Cardiac muscle cell (in vitro differentiated cells and primary cell): ENCODE results near the gene TTC21B. TPM values are rescaled to one million over a fixed set of nuclear protein-coding genes. Genes with fewer than 3 reads are reported as not detected.

Source experiments
- DNase-seq, 2 donors: peaks; one replicate each; pipeline versions ENCODE4 v3.0.0 to v3.0.0-alpha.2; 2010 to 2017; ENCODE audit warnings: low read depth in 1 of 2, low spot score in 1 of 2
- H3K27ac ChIP-seq: fragments of 200-600 bp; sonication (generic); 2 replicates; pipeline ENCODE4 v1.5.1; 2016
- H3K27me3 ChIP-seq: fragments of 200-600 bp; sonication (generic); 2 replicates; pipeline ENCODE4 v1.6.0; 2016; ENCODE audit warnings: control low read depth
- H3K36me3 ChIP-seq: fragments of 200-600 bp; sonication (generic); 2 replicates; pipeline ENCODE4 v1.5.1; 2016; ENCODE audit warnings: control low read depth
- H3K4me1 ChIP-seq: fragments of 200-600 bp; sonication (generic); 2 replicates; pipeline ENCODE4 v1.8.1; 2017; ENCODE audit warnings: low read depth, mild to moderate bottlenecking, mixed run types
- H3K4me3 ChIP-seq: fragments of 200-600 bp; sonication (generic); 2 replicates; pipeline ENCODE4 v1.5.1; 2016; ENCODE audit warnings: mild to moderate bottlenecking
- H3K9me3 ChIP-seq: fragments of 200-600 bp; sonication (generic); 2 replicates; pipeline ENCODE4 v1.5.1; 2017; ENCODE audit warnings: low read depth, mild to moderate bottlenecking, control low read depth
- CTCF ChIP-seq: IDR thresholded peaks from 2 replicates; pipeline ENCODE4 v1.5.1; 2012; ENCODE audit warnings: low read depth, mild to moderate bottlenecking, low read length
- polyA plus RNA-seq: library from polyadenylated mRNA; unstranded; fragments of >200 nt; fragmentation: Nextera tagmentation; extraction: Ambion mirVana; gene quantifications from 2 replicates; pipeline ENCODE4 v1.2.1, GENCODE V29; 2016
- total RNA-seq: library from RNA; depleted of rRNA; stranded (reverse); fragments of >200 nt; gene quantifications from 2 replicates; pipeline ENCODE4 v1.2.3, GENCODE V29; 2016

TTC21B gene
- total and polyA plus RNA-seq, 2 experiments from 2014 or later = 14.0 to 30.1 TPM

- TF ChIP-seq CTCF = no peak
- no peak for DNase-seq
- Histone ChIP-seq H3K27me3 (no peaks in the 10 kb centered on the region), H3K4me1 (no peaks in the 10 kb centered on the region), H3K4me3 (no peak overlapping the region), H3K36me3 (no peaks in the 10 kb centered on the region), H3K27ac (no peak overlapping the region), H3K9me3 (no peaks in the 10 kb centered on the region)
Measured at GRCh38 chr2:165852394-165852793, 101.2 kb downstream of the TTC21B start.

DNA sequence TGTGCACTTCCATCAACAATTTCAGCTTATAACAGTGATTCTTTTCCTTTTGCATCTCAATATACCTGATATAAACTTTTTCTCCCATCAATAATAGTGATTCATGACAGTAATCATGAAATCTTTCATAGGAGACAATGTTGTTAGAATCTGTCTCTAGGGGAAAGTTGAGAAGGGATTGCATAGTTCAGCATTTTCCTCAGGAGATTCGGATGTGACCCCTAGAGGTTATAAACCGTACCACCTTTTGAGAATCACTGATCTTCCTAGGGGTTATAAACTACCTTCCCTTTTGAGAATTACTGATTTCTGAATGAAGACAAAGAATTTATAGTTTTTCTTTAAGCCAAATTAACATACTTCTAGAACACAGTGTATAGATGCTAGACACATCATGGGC lies 106.6 kb downstream of the TTC21B start:
- Histone ChIP-seq H3K4me3 (no peak overlapping the region), H3K9me3 (no peaks in the 10 kb centered on the region), H3K27ac (no peak overlapping the region), H3K27me3 (no peaks in the 10 kb centered on the region), H3K4me1 (no peaks in the 10 kb centered on the region), H3K36me3 (no peaks in the 10 kb centered on the region)
- no peak for TF ChIP-seq CTCF
- no peak for DNase-seq

DNA sequence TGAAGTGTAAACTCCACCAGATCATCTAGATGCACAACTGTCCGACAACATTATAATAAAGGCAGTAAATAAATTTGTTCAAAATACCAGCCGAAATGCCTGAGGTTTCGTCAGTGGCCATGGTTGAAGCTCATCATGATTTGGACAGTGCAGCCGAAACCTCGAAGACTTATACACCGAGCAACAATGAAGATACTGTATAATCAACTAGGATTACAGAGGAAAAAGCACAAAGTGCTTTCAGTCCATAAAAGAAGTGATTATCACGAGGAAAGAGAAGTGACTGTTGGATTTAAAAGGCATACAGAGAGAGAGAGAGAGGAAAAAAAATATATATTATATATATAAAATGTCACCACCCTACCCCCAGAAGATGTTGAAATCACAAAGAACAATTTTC lies 107.5 kb downstream of the TTC21B start:
- Histone ChIP-seq H3K9me3 (no peaks in the 10 kb centered on the region), H3K36me3 (no peaks in the 10 kb centered on the region), H3K27ac (no peak overlapping the region), H3K4me3 (no peak overlapping the region), H3K4me1 (no peaks in the 10 kb centered on the region), H3K27me3 (no peaks in the 10 kb centered on the region)
- DNase-seq = no peak
- TF ChIP-seq CTCF = no peak

DNA sequence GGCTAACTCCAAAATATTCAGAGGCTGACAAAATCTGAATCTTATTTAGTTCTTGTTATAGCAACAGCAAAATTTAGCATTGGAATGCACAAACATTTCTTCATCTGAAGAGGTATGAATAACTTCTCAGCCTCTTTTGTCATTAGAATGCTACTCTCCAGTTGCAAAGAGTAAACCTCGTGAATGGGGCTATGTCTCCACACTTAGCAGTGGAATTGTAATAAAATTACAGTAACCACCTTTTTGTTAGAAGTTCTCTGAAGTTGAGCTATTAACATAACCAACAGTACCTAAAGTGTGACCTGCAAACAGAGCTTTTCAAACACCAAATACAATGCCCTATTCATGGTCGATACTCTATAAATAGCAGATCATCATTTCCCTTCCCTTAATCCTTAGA lies 109.4 kb downstream of the TTC21B start:
- no peak for DNase-seq
- no peak overlapping the region for H3K4me3 ChIP-seq
- H3K27ac ChIP-seq = no peak overlapping the region

GRCh38 chr2:165843351-165843750 lies 110.2 kb downstream of the TTC21B start:
- TF ChIP-seq CTCF = no peak
- no peaks in the 10 kb centered on the region for H3K36me3 ChIP-seq
- no peaks in the 10 kb centered on the region for H3K4me1 ChIP-seq
- no peaks in the 10 kb centered on the region for H3K27me3 ChIP-seq
- no peak overlapping the region for H3K4me3 ChIP-seq
- DNase-seq = no peak
- no peak overlapping the region for H3K27ac ChIP-seq
- H3K9me3 ChIP-seq = no peaks in the 10 kb centered on the region

More for the DNA sequence above, 109.4 kb downstream of the TTC21B start:
- Histone ChIP-seq H3K36me3 (no peaks in the 10 kb centered on the region), H3K4me1 (no peaks in the 10 kb centered on the region), H3K27me3 (no peaks in the 10 kb centered on the region), H3K9me3 (no peaks in the 10 kb centered on the region)
- TF ChIP-seq CTCF = no peak
